HG03135 (cell line): ENCODE measurements around the gene ELL3.
"Not testable (repeated sequence)": the region's sequence is repeated elsewhere in the genome, so short reads cannot be mapped to it uniquely, and the experiment has no call there.

Source experiments
- ATAC-seq: cut with Tn5 transposase; IDR thresholded peaks from one replicate; pipeline ENCODE4 v1.9.1; 2021; ENCODE audit warnings: mild to moderate bottlenecking, moderate library complexity; ENCODE audit not compliant: unreplicated experiment

Gene ELL3

GRCh38 chr15:43776718-43777266 lies at the start of gene ELL3:
TSS of gene ELL3 (minus strand) at chr15:43776966. CDS start at chr15:43776901, 65 bp downstream.
- ATAC-seq, result peak; percentile 31

GRCh38 chr15:43826029-43826507 lies 49.3 kb upstream of the ELL3 start:
- no peak for ATAC-seq

- not testable (repeated sequence) for ATAC-seq
Measured at GRCh38 chr15:43825305-43825704, 48.5 kb upstream of the ELL3 start.

GRCh38 chr15:43824302-43825246 lies 47.8 kb upstream of the ELL3 start, which contains the start of gene MFAP1:
TSS of gene MFAP1 (minus strand) at chr15:43824690. CDS start at chr15:43824569, 121 bp downstream.
- peak; percentile 66 for ATAC-seq

- ATAC-seq, result no peak
Measured at GRCh38 chr15:43821505-43821904, 44.7 kb upstream of the ELL3 start.

- not testable (repeated sequence) for ATAC-seq
Measured at GRCh38 chr15:43815064-43815463, 38.3 kb upstream of the ELL3 start.

GRCh38 chr15:43808960-43809678 lies 32.4 kb upstream of the ELL3 start:
- no peak for ATAC-seq

- no peak for ATAC-seq
Measured at GRCh38 chr15:43808435-43808950, 31.7 kb upstream of the ELL3 start.

GRCh38 chr15:43802676-43803075 lies 25.9 kb upstream of the ELL3 start:
- ATAC-seq, result not testable (repeated sequence)

GRCh38 chr15:43800286-43801141 lies 23.7 kb upstream of the ELL3 start, which contains the start of gene HYPK:
TSS of gene HYPK (plus strand) at chr15:43800599. CDS start at chr15:43800623, 24 bp downstream.
- ATAC-seq, result peak; percentile 81

GRCh38 chr15:43799945-43800285 lies 23.1 kb upstream of the ELL3 start, which contains the start of gene SERINC4:
TSS of gene SERINC4 (minus strand) at chr15:43800220. CDS start at chr15:43799986, 234 bp downstream.
- no peak for ATAC-seq

- no peak for ATAC-seq
Measured at GRCh38 chr15:43799209-43799944, 22.6 kb upstream of the ELL3 start.

GRCh38 chr15:43796566-43796965 lies 19.8 kb upstream of the ELL3 start:
- ATAC-seq, result no peak

- ATAC-seq, result no peak
Measured at GRCh38 chr15:43795997-43796396, 19.2 kb upstream of the ELL3 start.

- no peak for ATAC-seq
Measured at GRCh38 chr15:43795197-43795596, 18.4 kb upstream of the ELL3 start.

GRCh38 chr15:43794269-43795037 lies 17.7 kb upstream of the ELL3 start:
- ATAC-seq, result no peak

GRCh38 chr15:43793647-43794046 lies 16.9 kb upstream of the ELL3 start:
- ATAC-seq, result no peak

GRCh38 chr15:43792761-43793476 lies 16.2 kb upstream of the ELL3 start:
- ATAC-seq, result peak; percentile 11
